Endothelial cell of umbilical vein (primary cell): Measurements from ENCODE around the gene CPNE5. TPM values are rescaled to one million over a fixed set of nuclear protein-coding genes. Genes with fewer than 3 reads are reported as not detected.

ENCODE experiments used
- BruUV-seq: library from RNA; stranded (reverse); fragments of 400-500 nt; replicated peaks from 2 replicates; lab custom pipeline; 2021; lab: Mats Ljungman, UMichigan
- CTCF ChIA-PET: fragments of 300-600, 350-600 bp; sonication (Branson Sonifier 250); formaldehyde crosslinking; loops from one replicate; lab custom pipeline; 2021; ENCODE audit warnings: antibody characterized with exemption, inconsistent platforms; lab: Charles Lee
- POLR2A ChIA-PET: fragments of 300-600, 350-600 bp; sonication (Branson Sonifier 250); formaldehyde crosslinking; loops from one replicate; lab custom pipeline; 2021; ENCODE audit warnings: antibody characterized with exemption, inconsistent platforms; lab: Charles Lee
- DNase-seq: peaks from one replicate; pipeline ENCODE4 v3.0.0-alpha.2; 2011; ENCODE audit warnings: low read depth, low spot score
- FAIRE-seq: peaks from 2 replicates; lab custom pipeline; 2011; peaks lifted over from hg19 to GRCh38; lab: Jason Lieb, UNC
- H2AFZ ChIP-seq: 2 replicates; pipeline ENCODE4 v1.6.0; 2012; ENCODE audit warnings: low read depth, low read length, control low read depth, inconsistent platforms
- H3K27ac ChIP-seq: 2 replicates; pipeline ENCODE4 v1.5.1; 2011; ENCODE audit warnings: low read depth, mild to moderate bottlenecking, control low read depth, low read length, moderate library complexity; ENCODE audit not compliant: insufficient read depth
- H3K27me3 ChIP-seq, 2 experiments: 2 replicates each; pipeline versions ENCODE4 v1.6.0 to v1.6.1; 2011; ENCODE audit warnings: low read length in 2 of 2, mixed read lengths in 1 of 2; ENCODE audit not compliant: control insufficient read depth in 2 of 2, insufficient read depth in 2 of 2
- H3K36me3 ChIP-seq, 2 experiments: 2 replicates in 1 of 2; 3 replicates in 1 of 2; pipeline ENCODE4 v1.5.1; 2011; ENCODE audit warnings: low read length in 2 of 2, mild to moderate bottlenecking in 1 of 2, moderate library complexity in 1 of 2; ENCODE audit not compliant: control insufficient read depth in 2 of 2, insufficient read depth in 2 of 2; ENCODE audit errors: extremely low read depth in 1 of 2
- H3K4me1 ChIP-seq: 3 replicates; pipeline ENCODE4 v1.5.1; 2011; ENCODE audit warnings: mild to moderate bottlenecking, low read length; ENCODE audit not compliant: control insufficient read depth, insufficient read depth; ENCODE audit errors: extremely low read depth
- H3K4me2 ChIP-seq: 2 replicates; pipeline ENCODE4 v1.6.1; 2011; ENCODE audit warnings: low read length, control low read depth, mixed read lengths; ENCODE audit not compliant: insufficient read depth
- H3K4me3 ChIP-seq, 3 experiments: fragments of 200-600 bp in 1 of 3; sonication (generic), shearing (Covaris generic) in 1 of 3; replicated peaks in 1 of 3; 2 replicates each; pipeline ENCODE4 v1.5.1; 2011 to 2016; ENCODE audit warnings: control low read depth in 3 of 3, low read length in 3 of 3, mild to moderate bottlenecking in 2 of 3, inconsistent platforms in 1 of 3, low read depth in 1 of 3, moderate library complexity in 1 of 3; ENCODE audit not compliant: insufficient read depth in 1 of 3
- H3K79me2 ChIP-seq: 2 replicates; pipeline ENCODE4 v1.6.0; 2012; ENCODE audit warnings: low read length, inconsistent platforms; ENCODE audit not compliant: control insufficient read depth, insufficient read depth
- H3K9ac ChIP-seq: replicated peaks from 2 replicates; pipeline ENCODE3; 2011; ENCODE audit warnings: low read length, control low read depth; ENCODE audit not compliant: insufficient read depth; ENCODE audit errors: extremely low read depth
- H3K9me1 ChIP-seq: replicated peaks from 3 replicates; pipeline ENCODE4 v1.6.0; 2011; ENCODE audit warnings: mild to moderate bottlenecking, low read length; ENCODE audit not compliant: control insufficient read depth, insufficient read depth; ENCODE audit errors: extremely low read depth
- H3K9me3 ChIP-seq: replicated peaks from 2 replicates; pipeline ENCODE4 v1.5.1; 2012; ENCODE audit warnings: low read length, inconsistent platforms; ENCODE audit not compliant: control insufficient read depth, insufficient read depth
- H4K20me1 ChIP-seq: replicated peaks from 2 replicates; pipeline ENCODE3; 2011; ENCODE audit warnings: mild to moderate bottlenecking, low read length; ENCODE audit not compliant: control insufficient read depth, insufficient read depth; ENCODE audit errors: extremely low read depth
- EZH2 ChIP-seq: IDR thresholded peaks from 2 replicates; pipeline ENCODE4 v1.6.1; 2012; ENCODE audit warnings: borderline replicate concordance, low read depth, mild to moderate bottlenecking, moderate library complexity, low read length, inconsistent platforms; ENCODE audit not compliant: severe bottlenecking
- FOS ChIP-seq: IDR thresholded peaks from 2 replicates; pipeline ENCODE4 v1.6.1; 2011; ENCODE audit warnings: mild to moderate bottlenecking, low read length, moderate library complexity, borderline replicate concordance; ENCODE audit not compliant: insufficient read depth
- GATA2 ChIP-seq: IDR thresholded peaks from 2 replicates; pipeline ENCODE4 v1.7.0; 2011; ENCODE audit warnings: low read depth, mild to moderate bottlenecking, moderate library complexity, mixed read lengths, low read length; ENCODE audit not compliant: insufficient read length, insufficient read depth
- JUN ChIP-seq: IDR thresholded peaks from 2 replicates; pipeline ENCODE4 v1.6.1; 2011; ENCODE audit warnings: borderline replicate concordance, low read depth; ENCODE audit not compliant: insufficient read length, insufficient read depth
- MYC ChIP-seq: IDR thresholded peaks from one replicate; pipeline ENCODE4 v1.6.1; 2011; ENCODE audit warnings: mild to moderate bottlenecking, low read depth, low read length
- POLR2A ChIP-seq: IDR thresholded peaks from 2 replicates; pipeline ENCODE4 v1.6.1; 2012; ENCODE audit warnings: low read depth, mild to moderate bottlenecking, control low read depth, low read length
- POLR2AphosphoS5 ChIP-seq: IDR thresholded peaks from 2 replicates; pipeline ENCODE4 v1.6.1; 2012; ENCODE audit warnings: low read depth, mild to moderate bottlenecking, control low read depth, low read length, moderate library complexity; ENCODE audit not compliant: insufficient read depth
- dilution Hi-C: fragments of 300-500 bp; cut with MboI; formaldehyde crosslinking; loops from one replicate; pipeline ENCODE4 v1.15.0; 2019; ENCODE audit warnings: low sequenced_read_pairs; ENCODE audit not compliant: extremely low pct_ligation_motif_present
- intact Hi-C: fragments of 100-400 bp; cut with micrococcal nuclease; formaldehyde crosslinking; loops from one replicate; pipeline ENCODE4 v1.10.0; 2022
- polyA plus RNA-seq, 4 experiments: library from polyadenylated mRNA; depleted of rRNA in 3 of 4; stranded (reverse) in 3 of 4; unstranded in 1 of 4; fragments of >200 nt; gene quantifications; 2 replicates each; pipeline versions ENCODE4 v1.2.1 to v1.2.3, GENCODE V29; 2011 to 2012; ENCODE audit warnings: missing spikeins in 1 of 4
- total RNA-seq: library from RNA; stranded (reverse); gene quantifications from 2 replicates; pipeline ENCODE4 v1.2.3, GENCODE V29; 2021
- TF ChIP-seq, protein P1 (sequence below), 2 donors: IDR thresholded peaks; 1 replicate in 1 of 2; 2 replicates in 1 of 2; pipeline ENCODE4 v1.5.1; 2011; ENCODE audit warnings: low read length in 2 of 2, mild to moderate bottlenecking in 2 of 2, moderate library complexity in 2 of 2, control low read depth in 1 of 2, inconsistent platforms in 1 of 2, low read depth in 1 of 2; ENCODE audit not compliant: insufficient read depth in 1 of 2; ENCODE audit errors: extremely low read depth in 1 of 2
- TF ChIP-seq, protein P2 (sequence below): IDR thresholded peaks from 2 replicates; pipeline ENCODE4 v1.6.1; 2011; ENCODE audit not compliant: insufficient read depth, insufficient read length

The CPNE5 gene
- total and polyA plus RNA-seq, 2 donors (not counting 3 experiments of a cell fraction or from before 2014, with no cell fraction given), result 18.8 to 49.4 TPM

DNA sequence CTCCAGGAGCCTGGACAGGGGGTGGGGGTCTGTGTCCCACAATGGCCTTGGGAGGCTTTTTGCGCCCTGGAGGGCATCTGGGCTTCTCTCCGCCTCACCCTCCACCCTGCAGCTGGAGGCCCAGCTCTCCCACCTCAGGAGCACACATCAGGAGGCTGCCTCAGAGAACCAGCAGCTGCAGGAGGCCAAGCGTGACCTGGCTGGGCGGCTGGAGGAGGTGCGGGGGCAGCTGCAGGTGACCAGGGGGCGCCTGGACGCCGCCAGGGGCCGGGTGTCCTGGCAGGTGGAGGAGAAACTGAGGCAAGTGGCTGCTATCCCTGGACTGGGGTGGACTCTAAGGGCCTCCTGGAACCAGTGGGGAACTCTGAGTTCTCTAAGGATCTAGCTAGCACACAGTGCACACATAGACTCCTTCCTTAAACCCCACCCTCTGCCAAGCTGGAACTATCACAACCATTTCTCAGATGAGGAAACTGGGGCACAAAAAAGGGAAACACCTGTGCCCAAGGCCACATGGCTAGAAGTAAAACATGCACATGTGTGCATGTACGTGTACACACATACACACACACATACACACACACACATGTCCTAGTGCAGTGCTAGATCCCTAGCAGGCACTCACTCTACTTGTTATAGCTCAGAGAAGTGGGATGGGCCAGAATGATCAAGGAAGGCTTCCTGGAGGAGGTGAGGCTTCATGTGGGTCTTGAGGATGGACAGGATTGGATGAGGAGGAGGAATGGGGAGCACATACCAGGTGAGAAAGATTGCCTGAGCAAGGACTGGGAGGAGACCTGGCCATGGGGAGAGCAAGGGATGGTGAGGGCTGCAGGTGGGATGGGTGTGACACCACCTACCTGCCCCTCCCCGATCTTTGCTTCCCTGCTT, 118.7 kb downstream of the CPNE5 start:
- no peak overlapping the region for H3K4me3 ChIP-seq
- H3K9me1 ChIP-seq, result no peaks in the 10 kb centered on the region
- dilution Hi-C loops, result no loop called here
- H3K36me3 ChIP-seq, result no peaks in the 10 kb centered on the region
- no peaks in the 10 kb centered on the region for H3K79me2 ChIP-seq
- POLR2A ChIA-PET, result no interaction called here
- DNase-seq (no peak), FAIRE-seq (no peak)
- H3K9ac ChIP-seq, result no peak overlapping the region
- TF ChIP-seq POLR2A (no peak), EZH2 (no peak), POLR2AphosphoS5 (no peak), JUN (no peak), MYC (no peak), GATA2 (no peak), FOS (no peak)
- TF ChIP-seq, protein P1, sequence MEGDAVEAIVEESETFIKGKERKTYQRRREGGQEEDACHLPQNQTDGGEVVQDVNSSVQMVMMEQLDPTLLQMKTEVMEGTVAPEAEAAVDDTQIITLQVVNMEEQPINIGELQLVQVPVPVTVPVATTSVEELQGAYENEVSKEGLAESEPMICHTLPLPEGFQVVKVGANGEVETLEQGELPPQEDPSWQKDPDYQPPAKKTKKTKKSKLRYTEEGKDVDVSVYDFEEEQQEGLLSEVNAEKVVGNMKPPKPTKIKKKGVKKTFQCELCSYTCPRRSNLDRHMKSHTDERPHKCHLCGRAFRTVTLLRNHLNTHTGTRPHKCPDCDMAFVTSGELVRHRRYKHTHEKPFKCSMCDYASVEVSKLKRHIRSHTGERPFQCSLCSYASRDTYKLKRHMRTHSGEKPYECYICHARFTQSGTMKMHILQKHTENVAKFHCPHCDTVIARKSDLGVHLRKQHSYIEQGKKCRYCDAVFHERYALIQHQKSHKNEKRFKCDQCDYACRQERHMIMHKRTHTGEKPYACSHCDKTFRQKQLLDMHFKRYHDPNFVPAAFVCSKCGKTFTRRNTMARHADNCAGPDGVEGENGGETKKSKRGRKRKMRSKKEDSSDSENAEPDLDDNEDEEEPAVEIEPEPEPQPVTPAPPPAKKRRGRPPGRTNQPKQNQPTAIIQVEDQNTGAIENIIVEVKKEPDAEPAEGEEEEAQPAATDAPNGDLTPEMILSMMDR (IDR thresholded peaks at IDR 0.05; ENCODE audit: extremely low read depth in 1 of 2, insufficient read depth in 1 of 2, low read depth in 1 of 2, low read length in 2 of 2), result no peak
- TF ChIP-seq, protein P2, sequence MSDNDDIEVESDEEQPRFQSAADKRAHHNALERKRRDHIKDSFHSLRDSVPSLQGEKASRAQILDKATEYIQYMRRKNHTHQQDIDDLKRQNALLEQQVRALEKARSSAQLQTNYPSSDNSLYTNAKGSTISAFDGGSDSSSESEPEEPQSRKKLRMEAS, result no peak
- BruUV-seq, result no TSS peak
- no peak overlapping the region for H3K4me2 ChIP-seq
- intact Hi-C loops, result no loop called here
- H3K27ac ChIP-seq, result no peak overlapping the region
- CTCF ChIA-PET, result interaction anchor here (0.7 to 2.8 kb wide), 6 partner anchors 9 to 105 kb away, joined by 3 to 9 read pairs (median 4); partner anchors contain the start of gene CDKN1A
- H3K27me3 ChIP-seq, result no peaks in the 10 kb centered on the region
- H3K4me1 ChIP-seq, result no peaks in the 10 kb centered on the region
- H3K9me3 ChIP-seq, result no peaks in the 10 kb centered on the region
- H4K20me1 ChIP-seq, result no peaks in the 10 kb centered on the region
- no peak overlapping the region for H2AFZ ChIP-seq
